Ovary (tissue), 3 donors: Measurements from ENCODE around the gene WWC1.

Source experiments
- CTCF ChIP-seq, 3 donors: fragments of 450-650 bp in 2 of 3; fragments of 200-600 bp in 1 of 3; IDR thresholded peaks; one replicate each; pipeline versions ENCODE4 v1.5.1 to v1.8.0; 2016 to 2022; ENCODE audit warnings: antibody characterized with exemption in 3 of 3, mild to moderate bottlenecking in 1 of 3
- EP300 ChIP-seq: sonication (generic); formaldehyde crosslinking; IDR thresholded peaks from one replicate; pipeline ENCODE4 v1.6.1; 2017; ENCODE audit warnings: antibody characterized with exemption
- POLR2A ChIP-seq: fragments of 450-650 bp; IDR thresholded peaks from one replicate; pipeline ENCODE4 v1.6.1; 2017; ENCODE audit warnings: antibody characterized with exemption, mild to moderate bottlenecking, moderate library complexity
- donor health status: DM: no; HTN: no; CAD: no.

GRCh38 chr5:168356171-168356570 lies 64.7 kb downstream of the WWC1 start:
- TF ChIP-seq CTCF (IDR thresholded peaks at IDR 0.05): no peak
- TF ChIP-seq POLR2A: no peak
- no peak for TF ChIP-seq EP300
